LNCaP clone FGC (cell line): ENCODE data around the gene IL17RA.

Experiments
- DNase-seq: peaks from one replicate; pipeline ENCODE4 v3.0.0-alpha.2; 2011; ENCODE audit warnings: low read depth
- H3K4me3 ChIP-seq: 2 replicates; pipeline ENCODE4 v1.5.1; 2011; ENCODE audit warnings: mild to moderate bottlenecking, low read depth, low read length, control low read depth
- TF ChIP-seq, protein P1 (sequence below): IDR thresholded peaks from 2 replicates; pipeline ENCODE4 v1.5.1; 2012; ENCODE audit warnings: mild to moderate bottlenecking; ENCODE audit not compliant: control insufficient read depth, insufficient read depth; ENCODE audit errors: extremely low read depth

The IL17RA gene

GRCh38 chr22:17162731-17163130 is 77.9 kb downstream of the IL17RA start:
- no peak overlapping the region for H3K4me3 ChIP-seq
- no peak for DNase-seq
- TF ChIP-seq, protein P1, sequence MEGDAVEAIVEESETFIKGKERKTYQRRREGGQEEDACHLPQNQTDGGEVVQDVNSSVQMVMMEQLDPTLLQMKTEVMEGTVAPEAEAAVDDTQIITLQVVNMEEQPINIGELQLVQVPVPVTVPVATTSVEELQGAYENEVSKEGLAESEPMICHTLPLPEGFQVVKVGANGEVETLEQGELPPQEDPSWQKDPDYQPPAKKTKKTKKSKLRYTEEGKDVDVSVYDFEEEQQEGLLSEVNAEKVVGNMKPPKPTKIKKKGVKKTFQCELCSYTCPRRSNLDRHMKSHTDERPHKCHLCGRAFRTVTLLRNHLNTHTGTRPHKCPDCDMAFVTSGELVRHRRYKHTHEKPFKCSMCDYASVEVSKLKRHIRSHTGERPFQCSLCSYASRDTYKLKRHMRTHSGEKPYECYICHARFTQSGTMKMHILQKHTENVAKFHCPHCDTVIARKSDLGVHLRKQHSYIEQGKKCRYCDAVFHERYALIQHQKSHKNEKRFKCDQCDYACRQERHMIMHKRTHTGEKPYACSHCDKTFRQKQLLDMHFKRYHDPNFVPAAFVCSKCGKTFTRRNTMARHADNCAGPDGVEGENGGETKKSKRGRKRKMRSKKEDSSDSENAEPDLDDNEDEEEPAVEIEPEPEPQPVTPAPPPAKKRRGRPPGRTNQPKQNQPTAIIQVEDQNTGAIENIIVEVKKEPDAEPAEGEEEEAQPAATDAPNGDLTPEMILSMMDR, result no peak

GRCh38 chr22:17164392-17165024 is 79.7 kb downstream of the IL17RA start:
- DNase-seq, result no peak
- TF ChIP-seq, protein P1, result no peak

More at GRCh38 chr22:17164392-17165024, 79.7 kb downstream of the IL17RA start:
- no peak overlapping the region for H3K4me3 ChIP-seq
